KOPT-K1 (cell line): ENCODE results near the gene DOCK1.

Source experiments
- H3K27ac ChIP-seq: fragments of 200-600 bp; sonication (generic); 2 replicates; pipeline ENCODE4 v1.5.1; 2016; ENCODE audit warnings: antibody characterized with exemption, mild to moderate bottlenecking, low read depth, low read length; ENCODE audit not compliant: poor library complexity, severe bottlenecking
- H3K36me3 ChIP-seq: fragments of 200-600 bp; sonication (generic); 2 replicates; pipeline ENCODE4 v1.5.1; 2017; ENCODE audit warnings: antibody characterized with exemption, mild to moderate bottlenecking, low read length, moderate library complexity; ENCODE audit not compliant: insufficient read depth
- H3K9me3 ChIP-seq: fragments of 200-600 bp; sonication (generic); 2 replicates; pipeline ENCODE4 v1.5.1; 2017; ENCODE audit warnings: antibody characterized with exemption, low read length, mild to moderate bottlenecking; ENCODE audit not compliant: insufficient read depth, poor library complexity, severe bottlenecking

The DOCK1 gene

GRCh38 chr10:127190427-127190826 lies 285.2 kb downstream of the DOCK1 start:
- no peak overlapping the region for H3K27ac ChIP-seq
- no peaks in the 10 kb centered on the region for H3K36me3 ChIP-seq
- no peaks in the 10 kb centered on the region for H3K9me3 ChIP-seq

DNA sequence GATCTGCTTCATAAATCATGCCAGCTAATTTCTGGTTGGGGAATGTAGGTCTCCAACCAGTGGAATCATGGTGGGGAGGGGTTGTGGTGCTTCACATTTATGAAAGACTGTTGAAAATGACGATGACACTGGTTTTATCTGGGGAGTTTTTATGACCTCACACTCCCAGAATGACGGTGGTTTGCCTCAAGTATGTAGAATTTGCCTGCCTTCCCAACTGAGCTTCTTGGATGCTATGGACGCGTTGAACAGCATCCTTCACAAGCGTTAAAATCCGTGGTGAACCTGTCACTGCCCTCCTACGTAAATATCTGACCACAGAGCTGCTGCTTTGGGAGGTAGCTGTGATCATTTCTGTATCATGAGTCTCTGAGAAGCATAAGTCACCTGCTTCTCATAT lies 287.9 kb downstream of the DOCK1 start:
- H3K36me3 ChIP-seq: no peaks in the 10 kb centered on the region
- H3K27ac ChIP-seq: no peak overlapping the region
- no peaks in the 10 kb centered on the region for H3K9me3 ChIP-seq

DNA sequence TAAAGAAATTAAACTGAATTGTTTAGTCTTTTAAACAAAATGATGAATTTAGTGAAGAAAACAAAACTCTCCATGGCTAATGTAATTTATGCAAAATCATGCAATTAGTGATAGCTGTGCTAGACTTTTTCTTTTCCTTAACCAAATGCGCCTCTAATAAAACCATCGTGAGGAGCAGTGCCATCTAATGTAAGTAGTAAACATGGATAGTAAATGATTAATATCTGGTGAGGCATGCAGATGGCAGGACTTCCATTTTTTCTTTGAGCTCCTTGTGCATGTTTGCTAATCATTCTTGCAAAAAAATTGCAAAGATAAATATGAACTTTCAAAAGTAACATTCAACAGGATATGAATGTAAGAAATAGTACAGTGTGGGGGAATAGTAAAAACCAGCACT lies 288.9 kb downstream of the DOCK1 start:
- Histone ChIP-seq H3K27ac (no peak overlapping the region), H3K36me3 (no peaks in the 10 kb centered on the region)

DNA sequence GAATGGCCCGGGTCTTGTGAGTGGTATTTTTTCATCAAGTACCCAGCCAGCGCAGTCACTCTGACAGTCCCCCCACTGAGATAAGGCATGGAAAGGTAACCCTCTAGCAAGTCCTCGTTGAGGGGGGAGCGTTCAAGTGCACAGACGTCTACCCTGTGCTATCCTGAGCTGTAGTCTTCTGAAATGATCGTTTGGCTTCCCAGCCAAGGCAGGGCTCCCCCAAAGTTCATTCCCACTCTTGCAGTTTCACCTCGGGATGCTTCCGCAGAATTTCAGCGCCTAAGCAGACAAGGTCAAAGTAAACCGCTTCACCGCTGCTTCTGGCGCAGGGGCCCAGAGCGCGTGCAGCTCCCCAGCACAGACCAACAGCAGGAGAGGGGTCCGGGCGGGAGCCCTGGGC lies 289.4 kb downstream of the DOCK1 start:
- H3K27ac ChIP-seq: no peak overlapping the region
- H3K36me3 ChIP-seq: no peaks in the 10 kb centered on the region
- no peaks in the 10 kb centered on the region for H3K9me3 ChIP-seq

More for the DNA sequence above, 288.9 kb downstream of the DOCK1 start:
- no peaks in the 10 kb centered on the region for H3K9me3 ChIP-seq

GRCh38 chr10:127195041-127195506 lies 289.8 kb downstream of the DOCK1 start:
- no peak overlapping the region for H3K27ac ChIP-seq
- H3K36me3 ChIP-seq: no peaks in the 10 kb centered on the region
- H3K9me3 ChIP-seq: no peaks in the 10 kb centered on the region

GRCh38 chr10:127195571-127196281 lies 290.5 kb downstream of the DOCK1 start:
- H3K36me3 ChIP-seq: no peaks in the 10 kb centered on the region
- no peaks in the 10 kb centered on the region for H3K9me3 ChIP-seq
- no peak overlapping the region for H3K27ac ChIP-seq

- H3K27ac ChIP-seq: no peak within 1 kb of the TSS
- H3K36me3 ChIP-seq: no peaks in the 10 kb centered on the region
- no peaks in the 10 kb centered on the region for H3K9me3 ChIP-seq
Measured at GRCh38 chr10:127196282-127197153, 291.3 kb downstream of the DOCK1 start, which contains the start of gene INSYN2A. TSS of gene INSYN2A (minus strand) at chr10:127196591. CDS start at chr10:127176395, 20,196 bp downstream.

- H3K9me3 ChIP-seq: no peaks in the 10 kb centered on the region
- no peaks in the 10 kb centered on the region for H3K36me3 ChIP-seq
Measured at GRCh38 chr10:127197154-127197432, 291.9 kb downstream of the DOCK1 start.

DNA sequence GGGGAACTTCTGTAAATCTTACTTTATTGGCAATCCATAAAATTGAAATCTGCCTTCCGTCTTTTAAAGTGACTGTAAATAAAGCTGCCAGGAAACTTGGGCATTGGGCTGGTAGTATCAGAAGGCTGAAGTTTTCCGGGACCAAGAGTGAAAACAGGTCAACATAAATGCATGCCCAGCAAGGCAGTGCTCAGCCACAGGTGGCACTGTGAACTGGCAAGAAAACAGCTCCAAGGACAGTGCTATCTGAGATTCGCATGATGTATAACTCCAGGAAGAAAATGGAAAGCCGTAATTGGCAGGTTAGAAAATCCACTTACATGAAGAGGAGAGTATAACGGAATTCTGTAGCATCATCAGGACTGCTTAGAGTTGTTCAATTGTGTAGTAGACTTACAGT lies 293.1 kb downstream of the DOCK1 start:
- H3K9me3 ChIP-seq: no peaks in the 10 kb centered on the region
- H3K36me3 ChIP-seq: no peaks in the 10 kb centered on the region
- H3K27ac ChIP-seq: no peak overlapping the region

More at GRCh38 chr10:127197154-127197432, 291.9 kb downstream of the DOCK1 start:
- no peak overlapping the region for H3K27ac ChIP-seq

DNA sequence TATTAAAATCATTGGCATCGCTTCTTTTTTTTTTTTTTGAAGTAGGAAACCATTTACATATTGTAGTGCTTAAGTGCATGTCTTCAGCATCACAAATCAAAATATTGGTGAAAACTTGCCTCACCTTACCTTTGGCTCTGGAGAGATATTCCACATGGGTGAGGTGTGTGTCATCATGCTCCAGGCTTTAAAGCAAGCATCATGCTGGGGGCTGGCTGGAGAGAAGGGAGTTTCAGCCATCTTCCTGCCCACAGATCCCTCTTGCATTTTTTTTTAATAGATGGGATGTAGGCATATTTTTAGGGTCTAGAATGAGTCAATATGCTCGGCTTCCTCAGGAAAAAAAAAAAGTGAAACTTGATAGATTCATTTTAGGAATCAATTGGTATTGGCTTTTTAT lies 293.5 kb downstream of the DOCK1 start:
- H3K9me3 ChIP-seq: no peaks in the 10 kb centered on the region
- H3K27ac ChIP-seq: no peak overlapping the region
- no peaks in the 10 kb centered on the region for H3K36me3 ChIP-seq

DNA sequence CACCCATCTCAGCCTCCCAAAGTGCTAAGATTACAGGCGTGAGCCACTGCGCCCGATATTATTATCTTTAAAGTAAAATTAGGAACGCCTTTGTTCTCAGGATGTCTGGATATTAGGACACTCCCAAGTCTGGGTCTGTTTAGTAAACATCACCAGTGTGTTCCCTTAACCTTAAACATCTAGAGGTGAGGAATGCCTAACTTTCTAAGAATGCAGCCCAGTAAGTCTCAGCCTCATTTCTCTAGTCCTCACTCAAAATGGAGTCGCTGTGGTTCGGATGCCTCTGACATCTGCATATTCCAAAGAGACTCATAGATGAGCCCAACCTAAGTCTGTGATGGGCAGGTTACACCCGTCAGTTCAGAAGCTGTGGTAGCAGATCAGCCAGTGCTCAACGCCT lies 295.4 kb downstream of the DOCK1 start:
- Histone ChIP-seq H3K36me3 (no peaks in the 10 kb centered on the region), H3K9me3 (no peaks in the 10 kb centered on the region), H3K27ac (no peak overlapping the region)

DNA sequence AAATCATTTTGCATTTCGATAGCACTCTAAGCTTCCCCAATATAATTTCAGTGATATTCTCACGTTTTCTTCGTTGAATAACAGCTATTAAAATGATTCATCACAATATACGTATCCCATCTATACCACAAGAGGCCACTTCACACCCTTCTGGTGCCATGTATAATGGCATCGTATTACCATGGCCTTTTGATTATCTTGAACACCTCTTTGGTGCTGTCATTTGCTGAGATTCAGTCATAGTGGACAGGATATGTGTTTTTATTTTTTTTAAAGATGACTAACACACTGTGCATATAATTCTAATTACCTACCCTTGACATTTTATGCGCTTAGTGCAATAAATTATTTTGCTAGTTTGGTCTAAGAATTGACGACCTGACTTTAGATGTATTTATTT lies 297.8 kb downstream of the DOCK1 start:
- Histone ChIP-seq H3K9me3 (no peaks in the 10 kb centered on the region), H3K27ac (no peak overlapping the region), H3K36me3 (no peaks in the 10 kb centered on the region)

- no peak overlapping the region for H3K27ac ChIP-seq
- H3K9me3 ChIP-seq: no peaks in the 10 kb centered on the region
- no peaks in the 10 kb centered on the region for H3K36me3 ChIP-seq
Measured at GRCh38 chr10:127207081-127207480, 301.9 kb downstream of the DOCK1 start.

GRCh38 chr10:127210936-127211466 lies 305.8 kb downstream of the DOCK1 start:
- Histone ChIP-seq H3K36me3 (no peaks in the 10 kb centered on the region), H3K27ac (no peak overlapping the region), H3K9me3 (no peaks in the 10 kb centered on the region)

DNA sequence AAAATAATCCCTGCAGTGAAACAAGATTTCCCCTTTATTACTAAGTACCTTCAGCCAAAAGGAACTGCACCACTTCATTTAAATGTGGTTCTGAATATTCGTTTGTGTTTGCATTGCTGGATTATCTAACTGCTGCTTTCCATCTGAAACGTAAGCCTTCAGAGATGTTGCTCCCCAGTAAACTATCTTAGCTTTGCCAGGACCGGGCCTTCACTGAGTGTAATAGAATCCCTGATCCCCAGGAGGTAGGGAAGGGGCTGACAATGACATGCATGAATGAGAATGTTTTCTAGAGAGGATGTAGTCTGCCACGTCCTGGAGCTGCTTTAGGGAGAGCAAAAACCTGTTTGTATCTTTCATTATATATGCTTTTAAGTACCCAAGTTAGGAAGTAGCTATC lies 310.6 kb downstream of the DOCK1 start:
- no peaks in the 10 kb centered on the region for H3K36me3 ChIP-seq
- no peak overlapping the region for H3K27ac ChIP-seq
- no peaks in the 10 kb centered on the region for H3K9me3 ChIP-seq
